Mesothelial cell of epicardium (in vitro differentiated cells): Measurements from ENCODE around the gene FEZ2. TPM values are rescaled to one million over a fixed set of nuclear protein-coding genes. Genes with fewer than 3 reads are reported as not detected.

ENCODE experiments used
- DNase-seq, 2 experiments: peaks; one replicate each; pipeline ENCODE4 v3.0.0; 2021; ENCODE audit warnings: low spot score in 2 of 2; ENCODE audit not compliant: unreplicated experiment in 2 of 2
- H3K27ac Mint-ChIP-seq: 2 replicates; pipeline ENCODE4 v1.8.0; 2021; ENCODE audit warnings: mixed read lengths
- H3K27me3 Mint-ChIP-seq: 2 replicates; pipeline ENCODE4 v1.8.0; 2021; ENCODE audit warnings: low read depth, mixed read lengths
- H3K36me3 Mint-ChIP-seq: 2 replicates; pipeline ENCODE4 v1.8.0; 2021; ENCODE audit warnings: mixed read lengths
- H3K4me1 Mint-ChIP-seq: 2 replicates; pipeline ENCODE4 v1.8.0; 2021; ENCODE audit warnings: mixed read lengths
- H3K4me3 Mint-ChIP-seq: 2 replicates; pipeline ENCODE4 v1.8.0; 2021; ENCODE audit warnings: mild to moderate bottlenecking, moderate library complexity, mixed read lengths
- H3K9me3 Mint-ChIP-seq: 2 replicates; pipeline ENCODE4 v1.8.0; 2021; ENCODE audit warnings: mixed read lengths
- total RNA-seq: library from RNA; stranded (reverse); gene quantifications from 3 replicates; pipeline ENCODE4 v1.2.1, GENCODE V29; 2021
- TF ChIP-seq, protein P1 (sequence below): fragments of 200-600 bp; sonication (generic); IDR thresholded peaks from one replicate; pipeline ENCODE4 v1.5.0; 2021; ENCODE audit warnings: antibody characterized with exemption; ENCODE audit not compliant: unreplicated experiment

FEZ2 gene
- total RNA-seq, 1 donor from 2014 or later: 60.4 TPM

- Mint-ChIP-seq H3K27me3 (no peaks in the 10 kb centered on the region), H3K4me3 (no peak overlapping the region), H3K4me1 (peaks cover 19% of the 10 kb centered on the region), H3K27ac (no peak overlapping the region), H3K9me3 (no peaks in the 10 kb centered on the region), H3K36me3 (peaks cover 24% of the 10 kb centered on the region)
- DNase-seq: no peak
- TF ChIP-seq, protein P1, sequence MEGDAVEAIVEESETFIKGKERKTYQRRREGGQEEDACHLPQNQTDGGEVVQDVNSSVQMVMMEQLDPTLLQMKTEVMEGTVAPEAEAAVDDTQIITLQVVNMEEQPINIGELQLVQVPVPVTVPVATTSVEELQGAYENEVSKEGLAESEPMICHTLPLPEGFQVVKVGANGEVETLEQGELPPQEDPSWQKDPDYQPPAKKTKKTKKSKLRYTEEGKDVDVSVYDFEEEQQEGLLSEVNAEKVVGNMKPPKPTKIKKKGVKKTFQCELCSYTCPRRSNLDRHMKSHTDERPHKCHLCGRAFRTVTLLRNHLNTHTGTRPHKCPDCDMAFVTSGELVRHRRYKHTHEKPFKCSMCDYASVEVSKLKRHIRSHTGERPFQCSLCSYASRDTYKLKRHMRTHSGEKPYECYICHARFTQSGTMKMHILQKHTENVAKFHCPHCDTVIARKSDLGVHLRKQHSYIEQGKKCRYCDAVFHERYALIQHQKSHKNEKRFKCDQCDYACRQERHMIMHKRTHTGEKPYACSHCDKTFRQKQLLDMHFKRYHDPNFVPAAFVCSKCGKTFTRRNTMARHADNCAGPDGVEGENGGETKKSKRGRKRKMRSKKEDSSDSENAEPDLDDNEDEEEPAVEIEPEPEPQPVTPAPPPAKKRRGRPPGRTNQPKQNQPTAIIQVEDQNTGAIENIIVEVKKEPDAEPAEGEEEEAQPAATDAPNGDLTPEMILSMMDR: no peak
Measured at GRCh38 chr2:36528766-36529392, 69.1 kb downstream of the FEZ2 start.

DNA sequence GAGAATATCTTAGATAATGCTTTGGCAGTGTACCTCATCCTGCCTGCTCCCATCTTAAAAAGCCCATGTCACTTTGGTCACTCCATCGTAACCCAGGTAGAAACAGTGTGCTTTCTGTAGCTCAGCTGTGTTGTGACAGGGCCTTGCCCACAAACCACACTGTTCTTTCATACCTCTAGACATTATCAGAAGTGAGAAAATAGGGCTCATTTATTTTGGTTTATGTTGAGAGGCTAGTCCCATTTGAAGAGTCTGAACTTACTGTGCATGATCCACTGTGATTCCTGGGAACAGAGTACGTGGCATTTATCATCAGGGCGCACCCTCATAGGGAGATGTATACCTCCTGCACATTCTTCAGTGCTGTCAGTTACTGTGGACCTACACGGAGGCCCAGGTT is 69.7 kb downstream of the FEZ2 start:
- Mint-ChIP-seq H3K4me3 (no peak overlapping the region), H3K27me3 (no peaks in the 10 kb centered on the region), H3K36me3 (peaks cover 31% of the 10 kb centered on the region), H3K27ac (no peak overlapping the region), H3K4me1 (peaks cover 19% of the 10 kb centered on the region), H3K9me3 (no peaks in the 10 kb centered on the region)
- no peak for DNase-seq
- TF ChIP-seq, protein P1: no peak

GRCh38 chr2:36526226-36526625 is 71.7 kb downstream of the FEZ2 start:
- TF ChIP-seq, protein P1: no peak
- no peaks in the 10 kb centered on the region for H3K9me3 Mint-ChIP-seq
- no peak for DNase-seq
- H3K27ac Mint-ChIP-seq: no peak overlapping the region
- no peak overlapping the region for H3K4me3 Mint-ChIP-seq
- H3K27me3 Mint-ChIP-seq: no peaks in the 10 kb centered on the region
- H3K4me1 Mint-ChIP-seq: peaks cover 17% of the 10 kb centered on the region
- H3K36me3 Mint-ChIP-seq: peaks cover 35% of the 10 kb centered on the region

- no peak for DNase-seq
- Mint-ChIP-seq H3K36me3 (peaks cover 41% of the 10 kb centered on the region), H3K4me3 (no peak overlapping the region), H3K4me1 (peaks cover 9% of the 10 kb centered on the region), H3K27ac (no peak overlapping the region), H3K9me3 (no peaks in the 10 kb centered on the region), H3K27me3 (no peaks in the 10 kb centered on the region)
- TF ChIP-seq, protein P1: no peak
Measured at GRCh38 chr2:36525245-36525644, 72.7 kb downstream of the FEZ2 start.

DNA sequence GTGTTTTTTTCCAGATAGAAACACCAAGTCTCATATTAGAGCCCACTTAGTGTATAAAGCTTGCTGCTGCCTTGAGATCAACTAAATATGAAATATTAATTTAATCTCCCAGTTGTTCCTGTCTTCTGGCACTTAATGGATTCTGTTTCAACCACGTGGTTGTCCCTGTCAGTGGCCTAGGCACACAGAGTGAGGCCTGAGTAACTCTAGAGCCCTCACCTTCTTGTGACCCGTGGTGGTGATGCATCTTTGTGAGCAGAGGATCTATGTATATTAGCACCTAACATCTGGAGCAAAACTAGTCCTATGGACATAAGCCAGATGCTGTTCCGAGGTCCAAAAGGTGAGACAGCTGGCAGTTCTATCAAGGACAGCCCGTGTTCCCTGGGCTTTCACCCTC is 74.8 kb downstream of the FEZ2 start:
- no peaks in the 10 kb centered on the region for H3K9me3 Mint-ChIP-seq
- peaks cover 53% of the 10 kb centered on the region for H3K36me3 Mint-ChIP-seq
- no peaks in the 10 kb centered on the region for H3K4me1 Mint-ChIP-seq
- no peaks in the 10 kb centered on the region for H3K27me3 Mint-ChIP-seq
- H3K4me3 Mint-ChIP-seq: no peak overlapping the region
- DNase-seq: no peak
- TF ChIP-seq, protein P1: no peak
- H3K27ac Mint-ChIP-seq: no peak overlapping the region

- no peak for DNase-seq
- Mint-ChIP-seq H3K36me3 (peaks cover 57% of the 10 kb centered on the region), H3K9me3 (no peaks in the 10 kb centered on the region), H3K27ac (no peak overlapping the region), H3K4me1 (peaks cover 13% of the 10 kb centered on the region), H3K4me3 (no peak overlapping the region), H3K27me3 (no peaks in the 10 kb centered on the region)
- TF ChIP-seq, protein P1: no peak
Measured at GRCh38 chr2:36520431-36520830, 77.5 kb downstream of the FEZ2 start.
